HepG2 (cell line): ENCODE results near the gene PLA2G4B. TPM values are rescaled to one million over a fixed set of nuclear protein-coding genes. Genes with fewer than 3 reads are reported as not detected.
A peak's percentile ranks its signal among the peaks of the same experiment; 100 is the strongest.

Experiments
- ATAC-seq: fragments of 200-7000 bp; cut with Tn5 transposase; 3 replicates; pipeline ENCODE4 v1.9.1; 2020; ENCODE audit warnings: mild to moderate bottlenecking, moderate library complexity
- BruUV-seq: library from RNA; stranded (reverse); fragments of 400-500 nt; replicated peaks from 2 replicates; lab custom pipeline; 2021; lab: Mats Ljungman, UMichigan
- CTCF ChIA-PET: fragments of 300-600 bp; formaldehyde crosslinking; extraction: SDS; loops from one replicate; lab custom pipeline; 2021; ENCODE audit warnings: low total read pairs, inconsistent platforms, low intra/inter-chr PET ratio; lab: Yijun Ruan, JAX
- POLR2A ChIA-PET: fragments of 350-600 bp; sonication (Branson Sonifier 250); formaldehyde crosslinking; loops from one replicate; lab custom pipeline; 2020; ENCODE audit warnings: antibody characterized with exemption, inconsistent platforms; lab: Yijun Ruan, JAX
- DNase-seq: peaks from one replicate; pipeline ENCODE4 v3.0.0-alpha.2; 2015; ENCODE audit warnings: low spot score
- FAIRE-seq: peaks from 3 replicates; lab custom pipeline; 2011; peaks lifted over from hg19 to GRCh38; lab: Jason Lieb, UNC
- H2AFZ ChIP-seq: one replicate; pipeline ENCODE4 v1.6.1; 2011; ENCODE audit warnings: low read length, inconsistent platforms
- H3K27ac ChIP-seq: fragments of 300-600 bp; 3 replicates; pipeline ENCODE4 v1.8.0; 2011; ENCODE audit warnings: mixed run types, mild to moderate bottlenecking, mixed read lengths, low read length, inconsistent platforms; ENCODE audit not compliant: insufficient read depth; ENCODE audit errors: extremely low read length
- H3K27me3 ChIP-seq, 2 experiments: fragments of 200-600 bp in 1 of 2; 2 replicates in 1 of 2; 3 replicates in 1 of 2; pipeline versions ENCODE4 v1.6.0 to v1.8.0; 2011; ENCODE audit warnings: low read length in 2 of 2, mild to moderate bottlenecking in 2 of 2, moderate library complexity in 2 of 2, inconsistent platforms in 1 of 2; ENCODE audit not compliant: insufficient read depth in 2 of 2, control insufficient read depth in 1 of 2
- H3K36me3 ChIP-seq, 2 experiments: fragments of 200-600 bp in 1 of 2; replicated peaks in 1 of 2; 2 replicates in 1 of 2; 3 replicates in 1 of 2; pipeline versions ENCODE4 v1.5.1 to v1.8.0; 2011; ENCODE audit warnings: low read length in 2 of 2, inconsistent platforms in 1 of 2; ENCODE audit not compliant: insufficient read depth in 2 of 2, control insufficient read depth in 1 of 2
- H3K4me1 ChIP-seq: 2 replicates; pipeline ENCODE4 v1.5.1; 2012; ENCODE audit warnings: low read length, inconsistent platforms; ENCODE audit not compliant: insufficient read depth
- H3K4me2 ChIP-seq: 2 replicates; pipeline ENCODE4 v1.6.0; 2011; ENCODE audit warnings: low read depth, low read length, inconsistent platforms
- H3K4me3 ChIP-seq, 3 experiments: fragments of 200-600 bp in 1 of 3; sonication (generic), shearing (Covaris generic) in 1 of 3; replicated peaks in 1 of 3; 2 replicates each; pipeline ENCODE4 v1.5.1; 2011 to 2016; ENCODE audit warnings: low read length in 3 of 3, inconsistent platforms in 2 of 3, low read depth in 2 of 3, mild to moderate bottlenecking in 2 of 3, control low read depth in 1 of 3, mixed read lengths in 1 of 3; ENCODE audit not compliant: insufficient read depth in 1 of 3
- H3K79me2 ChIP-seq: one replicate; pipeline ENCODE4 v1.6.1; 2011; ENCODE audit warnings: low read length, inconsistent platforms; ENCODE audit not compliant: insufficient read depth
- H3K9ac ChIP-seq: 2 replicates; pipeline ENCODE4 v1.6.0; 2011; ENCODE audit warnings: mild to moderate bottlenecking, low read depth, low read length, inconsistent platforms; ENCODE audit not compliant: insufficient read depth
- H3K9me3 ChIP-seq: 2 replicates; pipeline ENCODE4 v1.5.1; 2012; ENCODE audit warnings: mild to moderate bottlenecking, low read length
- H4K20me1 ChIP-seq: 2 replicates; pipeline ENCODE4 v1.6.0; 2011; ENCODE audit warnings: inconsistent platforms, mild to moderate bottlenecking, low read length, moderate library complexity; ENCODE audit not compliant: insufficient read depth
- ETV5 ChIP-seq: IDR thresholded peaks from 2 replicates; pipeline ENCODE4 v1.6.1; 2018; ENCODE audit warnings: missing biosample characterization, missing genetic modification reagents, inconsistent platforms, borderline replicate concordance
- IRX3 ChIP-seq: sonication (generic); formaldehyde crosslinking; IDR thresholded peaks from 2 replicates; pipeline ENCODE4 v1.8.1; 2023; ENCODE audit warnings: mild to moderate bottlenecking, low read depth, missing genetic modification reagents, borderline replicate concordance
- KLF6 ChIP-seq: IDR thresholded peaks from 2 replicates; pipeline ENCODE4 v1.8.0; 2016; ENCODE audit warnings: missing biosample characterization, missing genetic modification reagents
- MEF2D ChIP-seq: sonication (generic); formaldehyde crosslinking; IDR thresholded peaks from 2 replicates; pipeline ENCODE4 v1.5.1; 2020; ENCODE audit warnings: mild to moderate bottlenecking, missing genetic modification reagents
- MZF1 ChIP-seq: sonication (generic); formaldehyde crosslinking; IDR thresholded peaks from 2 replicates; pipeline ENCODE4 v1.8.1; 2023; ENCODE audit warnings: mild to moderate bottlenecking, missing genetic modification reagents, borderline replicate concordance
- TCF7 ChIP-seq: sonication (generic); IDR thresholded peaks from 2 replicates; pipeline ENCODE4 v1.6.1; 2016; ENCODE audit warnings: antibody characterized with exemption, low read depth
- ZFP82 ChIP-seq: sonication (generic); formaldehyde crosslinking; IDR thresholded peaks from 2 replicates; pipeline ENCODE4 v1.5.1; 2020; ENCODE audit warnings: mild to moderate bottlenecking, missing genetic modification reagents, borderline replicate concordance
- ZNF382 ChIP-seq: sonication (generic); formaldehyde crosslinking; IDR thresholded peaks from 2 replicates; pipeline ENCODE4 v1.5.0; 2020; ENCODE audit warnings: missing genetic modification reagents, mild to moderate bottlenecking, borderline replicate concordance
- ZNF605 ChIP-seq: sonication (generic); formaldehyde crosslinking; IDR thresholded peaks from 2 replicates; pipeline ENCODE4 v1.8.0; 2022; ENCODE audit warnings: mild to moderate bottlenecking, missing genetic modification reagents
- ZNF619 ChIP-seq: sonication (generic); formaldehyde crosslinking; IDR thresholded peaks from 2 replicates; pipeline ENCODE4 v1.4.0; 2020; ENCODE audit warnings: mild to moderate bottlenecking, missing genetic modification reagents
- WGBS: methylation state at CpG from one replicate; pipeline ENCODE4 v1.1.6; 2017; ENCODE audit warnings: low lambda C conversion rate; 5-methylcytosine and 5-hydroxymethylcytosine counted together
- in situ Hi-C: cut with HindIII; loops from 2 replicates; pipeline ENCODE4 v1.10.0; 2017; ENCODE audit warnings: low pct_unique_long_range_greater_than_20kb; ENCODE audit not compliant: extremely low pct_ligation_motif_present
- intact Hi-C: fragments of 100-400 bp; cut with micrococcal nuclease; formaldehyde crosslinking; loops from one replicate; pipeline ENCODE4 v1.10.0; 2022; ENCODE audit not compliant: unreplicated experiment
- polyA plus RNA-seq, 8 experiments: library from polyadenylated mRNA; depleted of rRNA in 3 of 8; stranded (reverse) in 7 of 8; unstranded in 1 of 8; fragments of >200 nt; fragmentation: Illumina TruSeq in 4 of 8; extraction: Trizol in 4 of 8; gene quantifications; 2 replicates each; pipeline versions ENCODE4 v1.2.1 to v1.2.3, GENCODE V29; 2011 to 2016; ENCODE audit warnings: low read depth in 4 of 8, missing spikeins in 1 of 8, mixed read lengths in 1 of 8; ENCODE audit not compliant: insufficient read depth in 1 of 8
- total RNA-seq, 5 experiments: library from RNA; depleted of rRNA; stranded (reverse); fragments of >200 nt; fragmentation: Illumina TruSeq; extraction: Trizol; gene quantifications; 2 replicates each; pipeline ENCODE4 v1.2.3, GENCODE V29; 2016; ENCODE audit warnings: low read depth in 1 of 5
- TF ChIP-seq, protein P1 (sequence below): fragments of 450-650 bp; IDR thresholded peaks from 2 replicates; pipeline ENCODE4 v1.6.1; 2016
- TF ChIP-seq, protein P2 (sequence below): IDR thresholded peaks from 2 replicates; pipeline ENCODE4 v1.6.1; 2016; ENCODE audit warnings: low read depth, missing genetic modification reagents, missing compliant biosample characterization

Gene PLA2G4B
- total and polyA plus RNA-seq, 2 of the 13 experiments (the other 11 are each of a cell fraction or from before 2014, with no cell fraction given), result 5.1 to 8.0 TPM

DNA sequence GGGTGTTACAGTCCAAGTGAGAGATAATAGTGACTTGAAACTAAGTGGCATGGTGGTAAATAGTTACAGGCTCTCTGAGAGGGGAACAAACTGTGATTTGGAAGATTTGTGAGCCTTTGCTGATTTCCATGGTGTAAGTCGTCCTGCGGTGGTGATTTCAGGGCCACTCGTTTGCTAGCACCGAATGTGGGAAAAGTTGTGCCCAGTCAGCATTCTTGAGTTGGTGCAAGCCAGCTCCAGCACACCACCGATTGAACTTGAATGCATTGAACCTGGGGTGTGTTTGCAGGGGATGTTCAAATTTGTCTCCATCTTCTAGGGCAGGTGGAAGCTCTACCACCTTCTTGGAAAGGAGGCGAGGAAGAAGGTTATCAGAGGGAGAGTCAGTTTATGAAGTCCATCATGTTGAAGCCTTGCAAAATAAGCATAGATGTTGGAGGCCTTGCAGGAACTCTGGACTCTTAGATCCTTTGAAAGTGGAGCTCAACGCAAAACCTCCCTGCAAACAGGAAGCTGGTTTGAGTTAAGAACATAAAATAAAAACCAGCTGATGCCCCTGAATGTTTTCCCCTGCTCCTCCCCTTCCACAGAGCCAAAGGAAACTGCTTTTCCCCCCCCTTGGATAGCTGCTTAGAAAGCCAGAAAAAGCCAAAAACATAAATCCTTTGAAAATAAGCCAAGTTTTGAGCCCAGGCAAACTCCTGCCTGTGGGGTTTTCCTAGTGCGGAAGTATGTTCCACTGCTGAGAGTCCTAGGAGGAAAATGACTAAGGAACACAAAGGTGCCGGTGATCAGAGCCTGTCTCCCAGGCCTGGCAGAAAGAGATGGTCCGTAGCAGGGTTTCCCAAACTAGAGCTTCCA is 42.4 kb upstream of the PLA2G4B start (continued):
- TF ChIP-seq TCF7 (0 out of 2 replicates have a peak, but pooled peaks have one; percentile 10), ZNF619 (CRISPR knock-in tag) (no peak), ZNF382 (CRISPR knock-in tag) (no peak)
- TF ChIP-seq, protein P1, sequence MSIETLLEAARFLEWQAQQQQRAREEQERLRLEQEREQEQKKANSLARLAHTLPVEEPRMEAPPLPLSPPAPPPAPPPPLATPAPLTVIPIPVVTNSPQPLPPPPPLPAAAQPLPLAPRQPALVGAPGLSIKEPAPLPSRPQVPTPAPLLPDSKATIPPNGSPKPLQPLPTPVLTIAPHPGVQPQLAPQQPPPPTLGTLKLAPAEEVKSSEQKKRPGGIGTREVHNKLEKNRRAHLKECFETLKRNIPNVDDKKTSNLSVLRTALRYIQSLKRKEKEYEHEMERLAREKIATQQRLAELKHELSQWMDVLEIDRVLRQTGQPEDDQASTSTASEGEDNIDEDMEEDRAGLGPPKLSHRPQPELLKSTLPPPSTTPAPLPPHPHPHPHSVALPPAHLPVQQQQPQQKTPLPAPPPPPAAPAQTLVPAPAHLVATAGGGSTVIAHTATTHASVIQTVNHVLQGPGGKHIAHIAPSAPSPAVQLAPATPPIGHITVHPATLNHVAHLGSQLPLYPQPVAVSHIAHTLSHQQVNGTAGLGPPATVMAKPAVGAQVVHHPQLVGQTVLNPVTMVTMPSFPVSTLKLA, result no peak
- TF ChIP-seq, all 625 proteins: peak for 10

DNA sequence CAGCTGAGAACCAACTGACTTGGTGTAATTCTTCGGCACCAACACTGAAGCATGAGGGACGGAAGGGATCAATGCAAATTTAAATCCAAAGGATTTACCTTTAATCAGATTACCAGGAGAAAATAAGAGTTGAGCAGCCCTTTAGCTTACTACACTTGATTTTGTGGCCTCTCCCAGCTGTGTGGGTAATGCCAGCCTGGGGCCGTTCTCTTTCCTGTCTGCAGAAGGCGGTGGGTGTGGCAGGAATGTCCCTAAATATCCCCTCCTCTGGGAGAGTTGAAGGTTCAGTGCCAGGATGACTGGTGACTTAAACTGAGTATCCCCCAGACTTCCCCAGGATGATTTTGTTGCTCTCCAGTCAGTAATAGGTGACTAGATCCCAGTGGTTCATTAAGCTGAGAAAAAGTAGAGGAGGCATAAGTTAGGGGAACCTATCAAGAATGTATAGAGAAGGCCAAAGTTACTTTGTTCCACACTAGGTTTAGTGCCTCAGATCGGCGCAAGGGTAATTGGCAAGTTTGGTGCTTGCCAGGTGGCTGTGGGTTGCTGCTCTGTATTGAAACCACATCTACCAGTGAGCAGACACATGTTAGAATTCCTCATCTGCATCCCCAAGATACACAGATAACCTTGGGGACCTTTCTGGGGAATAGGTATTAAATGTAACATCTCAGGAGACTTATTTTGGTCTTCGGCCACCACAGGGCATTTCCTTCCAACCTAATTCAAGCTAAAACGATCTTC is 41.3 kb upstream of the PLA2G4B start:
- no peak overlapping the region for H3K4me2 ChIP-seq
- no peaks in the 10 kb centered on the region for H3K9me3 ChIP-seq
- no peaks in the 10 kb centered on the region for H3K36me3 ChIP-seq
- no peaks in the 10 kb centered on the region for H3K79me2 ChIP-seq
- H4K20me1 ChIP-seq, result no peaks in the 10 kb centered on the region
- ATAC-seq (no peak), FAIRE-seq (no peak), DNase-seq (no peak)
- no peak overlapping the region for H2AFZ ChIP-seq
- H3K4me3 ChIP-seq, result no peak overlapping the region
- peaks cover 37% of the 10 kb centered on the region for H3K4me1 ChIP-seq
- ChIA-PET CTCF (no interaction called here), POLR2A (no interaction called here)
- WGBS, result 100% methylated on average over 6 of the region's 8 CpGs
- intact Hi-C loops (no loop called here), in situ Hi-C loops (no loop called here)
- no peaks in the 10 kb centered on the region for H3K27me3 ChIP-seq
- no TSS peak for BruUV-seq
- H3K27ac ChIP-seq, result peak overlapping the region; percentile 54
- no peak overlapping the region for H3K9ac ChIP-seq
- TF ChIP-seq MZF1 (no peak), ZFP82 (no peak), IRX3 (CRISPR knock-in tag) (no peak), MEF2D (CRISPR knock-in tag) (no peak), ETV5 (CRISPR knock-in tag) (no peak), KLF6 (CRISPR knock-in tag) (no peak), ZNF605 (CRISPR knock-in tag) (no peak), ZNF619 (CRISPR knock-in tag) (no peak)
- TF ChIP-seq, protein P2, sequence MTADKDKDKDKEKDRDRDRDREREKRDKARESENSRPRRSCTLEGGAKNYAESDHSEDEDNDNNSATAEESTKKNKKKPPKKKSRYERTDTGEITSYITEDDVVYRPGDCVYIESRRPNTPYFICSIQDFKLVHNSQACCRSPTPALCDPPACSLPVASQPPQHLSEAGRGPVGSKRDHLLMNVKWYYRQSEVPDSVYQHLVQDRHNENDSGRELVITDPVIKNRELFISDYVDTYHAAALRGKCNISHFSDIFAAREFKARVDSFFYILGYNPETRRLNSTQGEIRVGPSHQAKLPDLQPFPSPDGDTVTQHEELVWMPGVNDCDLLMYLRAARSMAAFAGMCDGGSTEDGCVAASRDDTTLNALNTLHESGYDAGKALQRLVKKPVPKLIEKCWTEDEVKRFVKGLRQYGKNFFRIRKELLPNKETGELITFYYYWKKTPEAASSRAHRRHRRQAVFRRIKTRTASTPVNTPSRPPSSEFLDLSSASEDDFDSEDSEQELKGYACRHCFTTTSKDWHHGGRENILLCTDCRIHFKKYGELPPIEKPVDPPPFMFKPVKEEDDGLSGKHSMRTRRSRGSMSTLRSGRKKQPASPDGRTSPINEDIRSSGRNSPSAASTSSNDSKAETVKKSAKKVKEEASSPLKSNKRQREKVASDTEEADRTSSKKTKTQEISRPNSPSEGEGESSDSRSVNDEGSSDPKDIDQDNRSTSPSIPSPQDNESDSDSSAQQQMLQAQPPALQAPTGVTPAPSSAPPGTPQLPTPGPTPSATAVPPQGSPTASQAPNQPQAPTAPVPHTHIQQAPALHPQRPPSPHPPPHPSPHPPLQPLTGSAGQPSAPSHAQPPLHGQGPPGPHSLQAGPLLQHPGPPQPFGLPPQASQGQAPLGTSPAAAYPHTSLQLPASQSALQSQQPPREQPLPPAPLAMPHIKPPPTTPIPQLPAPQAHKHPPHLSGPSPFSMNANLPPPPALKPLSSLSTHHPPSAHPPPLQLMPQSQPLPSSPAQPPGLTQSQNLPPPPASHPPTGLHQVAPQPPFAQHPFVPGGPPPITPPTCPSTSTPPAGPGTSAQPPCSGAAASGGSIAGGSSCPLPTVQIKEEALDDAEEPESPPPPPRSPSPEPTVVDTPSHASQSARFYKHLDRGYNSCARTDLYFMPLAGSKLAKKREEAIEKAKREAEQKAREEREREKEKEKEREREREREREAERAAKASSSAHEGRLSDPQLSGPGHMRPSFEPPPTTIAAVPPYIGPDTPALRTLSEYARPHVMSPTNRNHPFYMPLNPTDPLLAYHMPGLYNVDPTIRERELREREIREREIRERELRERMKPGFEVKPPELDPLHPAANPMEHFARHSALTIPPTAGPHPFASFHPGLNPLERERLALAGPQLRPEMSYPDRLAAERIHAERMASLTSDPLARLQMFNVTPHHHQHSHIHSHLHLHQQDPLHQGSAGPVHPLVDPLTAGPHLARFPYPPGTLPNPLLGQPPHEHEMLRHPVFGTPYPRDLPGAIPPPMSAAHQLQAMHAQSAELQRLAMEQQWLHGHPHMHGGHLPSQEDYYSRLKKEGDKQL (CRISPR knock-in tag), result no peak
